WTC11 (cell line): ENCODE measurements around the gene EREG.

Experiments
- CBFB ChIP-seq: sonication (generic); formaldehyde crosslinking; IDR thresholded peaks from 2 replicates; pipeline ENCODE4 v1.8.1; 2022; ENCODE audit warnings: mild to moderate bottlenecking, low read depth, missing genetic modification reagents
- CTCF ChIP-seq: fragments of 200-600 bp; IDR thresholded peaks from 2 replicates; pipeline ENCODE4 v1.8.0; 2022; ENCODE audit warnings: antibody characterized with exemption
- JUN ChIP-seq: sonication (generic); formaldehyde crosslinking; IDR thresholded peaks from 2 replicates; pipeline ENCODE4 v1.8.0; 2023; ENCODE audit warnings: mild to moderate bottlenecking, missing genetic modification reagents
- TEAD4 ChIP-seq: sonication (generic); formaldehyde crosslinking; IDR thresholded peaks from 2 replicates; pipeline ENCODE4 v1.8.0; 2022; ENCODE audit warnings: mild to moderate bottlenecking, missing genetic modification reagents

GRCh38 chr4:74431113-74431826 lies 66.3 kb downstream of the EREG start:
- no peak for TF ChIP-seq TEAD4
- no peak for TF ChIP-seq CTCF
- no peak for TF ChIP-seq JUN (CRISPR knock-in tag)
- TF ChIP-seq CBFB (CRISPR knock-in tag) = no peak
